SK-N-SH (cell line): ENCODE measurements around the gene C11orf68. TPM values are rescaled to one million over a fixed set of nuclear protein-coding genes. Genes with fewer than 3 reads are reported as not detected.

Source experiments
- CTCF ChIA-PET: fragments of 300-600, 350-600 bp; formaldehyde crosslinking; extraction: SDS; loops from one replicate; lab custom pipeline; 2021; lab: Yijun Ruan, JAX
- POLR2A ChIA-PET: fragments of 350-600 bp; sonication (Branson Sonifier 250); formaldehyde crosslinking; extraction: SDS; loops from one replicate; lab custom pipeline; 2020; ENCODE audit warnings: antibody characterized with exemption, inconsistent platforms; lab: Yijun Ruan, JAX
- DNase-seq: peaks from one replicate; pipeline ENCODE4 v3.0.0; 2012
- H2AFZ ChIP-seq: fragments of 200-600 bp; sonication (generic); 2 replicates; pipeline ENCODE4 v1.8.1; 2016; ENCODE audit warnings: antibody characterized with exemption, mild to moderate bottlenecking, low read depth
- H3F3A ChIP-seq: fragments of 200-600 bp; sonication (generic); replicated peaks from 2 replicates; pipeline ENCODE3; 2016; ENCODE audit warnings: antibody characterized with exemption, mild to moderate bottlenecking; ENCODE audit not compliant: insufficient read depth
- H3K27ac ChIP-seq, 2 experiments: fragments of 200-500 bp in 1 of 2; fragments of 200-600 bp in 1 of 2; sonication (Bioruptor generic) in 1 of 2; sonication (generic), shearing (Covaris generic) in 1 of 2; 2 replicates each; pipeline versions ENCODE4 v1.5.1 to v1.6.1; 2014 to 2016; ENCODE audit warnings: low read depth in 2 of 2, inconsistent platforms in 1 of 2, low read length in 1 of 2, mild to moderate bottlenecking in 1 of 2, mixed read lengths in 1 of 2
- H3K27me3 ChIP-seq: fragments of 200-600 bp; sonication (generic), shearing (Covaris generic); 2 replicates; pipeline ENCODE4 v1.6.1; 2016; ENCODE audit warnings: mixed run types; ENCODE audit not compliant: insufficient read depth
- H3K36me3 ChIP-seq, 2 experiments: fragments of 200-500 bp in 1 of 2; fragments of 200-600 bp in 1 of 2; sonication (Bioruptor generic) in 1 of 2; sonication (generic) in 1 of 2; replicated peaks in 1 of 2; 2 replicates each; pipeline versions ENCODE3 to v1.5.1; 2014 to 2016; ENCODE audit warnings: low read length in 1 of 2, mild to moderate bottlenecking in 1 of 2; ENCODE audit not compliant: insufficient read depth in 2 of 2, control insufficient read depth in 1 of 2
- H3K4me1 ChIP-seq, 2 experiments: fragments of 200-500 bp in 1 of 2; fragments of 200-600 bp in 1 of 2; sonication (Bioruptor generic) in 1 of 2; sonication (generic), shearing (Covaris generic) in 1 of 2; 2 replicates each; pipeline versions ENCODE4 v1.5.1 to v1.6.1; 2014 to 2016; ENCODE audit warnings: low read depth in 1 of 2, low read length in 1 of 2, mixed run types in 1 of 2; ENCODE audit not compliant: insufficient read depth in 2 of 2, control insufficient read depth in 1 of 2
- H3K4me2 ChIP-seq: fragments of 200-600 bp; sonication (generic), shearing (Covaris generic); 2 replicates; pipeline ENCODE4 v1.6.1; 2017; ENCODE audit warnings: mixed run types
- H3K4me3 ChIP-seq, 2 experiments: fragments of 200-500 bp in 1 of 2; fragments of 200-600 bp in 1 of 2; sonication (Bioruptor generic) in 1 of 2; sonication (generic), shearing (Covaris generic) in 1 of 2; 2 replicates each; pipeline versions ENCODE4 v1.5.1 to v1.8.1; 2014 to 2016; ENCODE audit warnings: low read depth in 2 of 2, inconsistent platforms in 1 of 2, low read length in 1 of 2, mild to moderate bottlenecking in 1 of 2, mixed read lengths in 1 of 2, moderate library complexity in 1 of 2
- H3K79me2 ChIP-seq: fragments of 200-600 bp; sonication (generic); 2 replicates; pipeline ENCODE4 v1.8.1; 2017; ENCODE audit warnings: mild to moderate bottlenecking; ENCODE audit not compliant: insufficient read depth
- H3K9ac ChIP-seq: fragments of 200-600 bp; sonication (generic); 2 replicates; pipeline ENCODE4 v1.6.1; 2017; ENCODE audit warnings: mixed run types
- H3K9me2 ChIP-seq: fragments of 200-600 bp; sonication (generic); 2 replicates; pipeline ENCODE4 v1.6.1; 2017; ENCODE audit warnings: mixed run types
- H3K9me3 ChIP-seq: fragments of 200-600 bp; sonication (generic); 2 replicates; pipeline ENCODE4 v1.6.1; 2017; ENCODE audit warnings: mixed run types, mild to moderate bottlenecking, moderate library complexity
- H4K20me1 ChIP-seq: fragments of 200-600 bp; sonication (generic); 2 replicates; pipeline ENCODE4 v1.6.1; 2017; ENCODE audit warnings: mild to moderate bottlenecking, mixed run types; ENCODE audit not compliant: insufficient read depth
- CTCF ChIP-seq: fragments of 200-600 bp; sonication (generic); IDR thresholded peaks from 2 replicates; pipeline ENCODE4 v1.6.1; 2017; ENCODE audit warnings: antibody characterized with exemption, mild to moderate bottlenecking, moderate library complexity
- ELF1 ChIP-seq: IDR thresholded peaks from 2 replicates; pipeline ENCODE4 v1.4.0; 2012
- FOSL2 ChIP-seq: IDR thresholded peaks from 2 replicates; pipeline ENCODE4 v1.4.0; 2012; ENCODE audit warnings: low read depth, mild to moderate bottlenecking, moderate library complexity, borderline replicate concordance
- JUND ChIP-seq: IDR thresholded peaks from 2 replicates; pipeline ENCODE4 v1.4.0; 2012
- MXI1 ChIP-seq: IDR thresholded peaks from 2 replicates; pipeline ENCODE4 v1.6.1; 2012; ENCODE audit warnings: mild to moderate bottlenecking, low read depth, low read length, improper control_type of control experiment
- NRF1 ChIP-seq: IDR thresholded peaks from 2 replicates; pipeline ENCODE4 v1.6.1; 2012; ENCODE audit warnings: low read depth, mild to moderate bottlenecking, low read length
- POLR2AphosphoS5 ChIP-seq: IDR thresholded peaks from 2 replicates; pipeline ENCODE4 v1.6.1; 2012; ENCODE audit warnings: low read depth, low read length
- RXRA ChIP-seq: IDR thresholded peaks from 2 replicates; pipeline ENCODE4 v1.4.0; 2012; ENCODE audit warnings: low read depth, mild to moderate bottlenecking, borderline replicate concordance
- TAF1 ChIP-seq: IDR thresholded peaks from 2 replicates; pipeline ENCODE4 v1.6.1; 2012; ENCODE audit warnings: low read depth, mild to moderate bottlenecking, low read length, moderate library complexity, borderline replicate concordance
- USF1 ChIP-seq: IDR thresholded peaks from 2 replicates; pipeline ENCODE4 v1.4.0; 2012; ENCODE audit warnings: low read depth, borderline replicate concordance
- WGBS: methylation state at CpG from one replicate; pipeline ENCODE4 v1.1.6; 2017; ENCODE audit warnings: low lambda C conversion rate; 5-methylcytosine and 5-hydroxymethylcytosine counted together
- polyA plus RNA-seq, 3 experiments: library from polyadenylated mRNA; depleted of rRNA; stranded (reverse); fragments of >200 nt; gene quantifications; 2 replicates each; pipeline ENCODE4 v1.2.3, GENCODE V29; 2012

Gene C11orf68
- polyA plus RNA-seq, 1 of the 3 experiments (the other 2 are of a cell fraction): 65.3 TPM

GRCh38 chr11:65869643-65870306 lies 49.1 kb downstream of the C11orf68 start:
- ChIA-PET POLR2A (interaction anchor here (0.6 to 4.8 kb wide), 7 partner anchors 9 to 140 kb away, joined by 3 to 59 read pairs (median 4); partner anchors contain the start of genes CCDC85B, CFL1 and MUS81), CTCF (interaction anchor here (0.9 to 18.4 kb wide), 5 partner anchors 9 to 158 kb away, joined by 3 to 374 read pairs (median 6); partner anchors contain the start of genes CCDC85B, CTSW, FIBP and KAT5)
- Histone ChIP-seq H3K79me2 (peaks cover 34% of the 10 kb centered on the region), H3K9me3 (no peaks in the 10 kb centered on the region), H3F3A (peaks cover 55% of the 10 kb centered on the region), H3K36me3 (peaks cover 45 to 59% of the 10 kb centered on the region in 2 experiments), H3K9ac (no peak overlapping the region), H2AFZ (no peak overlapping the region), H3K4me2 (no peak overlapping the region), H3K9me2 (no peaks in the 10 kb centered on the region), H3K4me1 (peaks cover 19 to 27% of the 10 kb centered on the region in 2 experiments; a peak in 3 of 4 replicates), H4K20me1 (no peaks in the 10 kb centered on the region; the same call in 1 of the 2 replicates), H3K27me3 (no peaks in the 10 kb centered on the region), H3K27ac (peak overlapping the region in 1 of 2 experiments; percentile 7; a peak in 1 of 4 replicates), H3K4me3 (no peak overlapping the region)
- TF ChIP-seq NRF1: no peak
- no peak for TF ChIP-seq MXI1
- TF ChIP-seq USF1: no peak
- no peak for TF ChIP-seq TAF1
- no peak for TF ChIP-seq JUND
- no peak for TF ChIP-seq RXRA
- no peak for DNase-seq
- WGBS: 93% methylated on average over 23 of the region's 24 CpGs

GRCh38 chr11:65868907-65869306 lies 50.0 kb downstream of the C11orf68 start:
- no peaks in the 10 kb centered on the region for H3K9me3 ChIP-seq
- H3K27me3 ChIP-seq: no peaks in the 10 kb centered on the region
- H3K36me3 ChIP-seq: peaks cover 45 to 67% of the 10 kb centered on the region in 2 experiments
- no peaks in the 10 kb centered on the region; the same call in 1 of the 2 replicates for H4K20me1 ChIP-seq
- CTCF ChIA-PET: interaction anchor here (1.5 to 18.4 kb wide), 4 partner anchors 8 to 157 kb away, joined by 5 to 374 read pairs (median 48); partner anchors contain the start of genes CCDC85B, CTSW, FIBP and KAT5
- H3K9me2 ChIP-seq: no peaks in the 10 kb centered on the region
- H3K79me2 ChIP-seq: peaks cover 41% of the 10 kb centered on the region
- 100% methylated on average over 3 of the region's 3 CpGs for WGBS
- H3K4me1 ChIP-seq: peaks cover 18 to 26% of the 10 kb centered on the region in 2 experiments; a peak in 3 of 4 replicates
- no peak overlapping the region for H3K4me2 ChIP-seq
- peaks cover 58% of the 10 kb centered on the region for H3F3A ChIP-seq
- no peak for DNase-seq
- no peak overlapping the region for H3K4me3 ChIP-seq
- TF ChIP-seq JUND: no peak
- TF ChIP-seq FOSL2: no peak
- TF ChIP-seq POLR2AphosphoS5: peak; percentile 28; the same call in 1 of the 2 replicates
- TF ChIP-seq CTCF: no peak
- no peak for TF ChIP-seq ELF1
- POLR2A ChIA-PET: interaction anchor here (1.2 to 4.8 kb wide), 3 partner anchors 9 to 18 kb away, joined by 3 to 59 read pairs (median 4); partner anchors contain the start of genes CFL1 and MUS81
- H3K9ac ChIP-seq: no peak overlapping the region
- H3K27ac ChIP-seq: peak overlapping the region; percentile 7 to 22; a peak in 1 of 4 replicates
- no peak overlapping the region for H2AFZ ChIP-seq
